ENCODE measurements around the gene CD59.

CD59 gene

DNA sequence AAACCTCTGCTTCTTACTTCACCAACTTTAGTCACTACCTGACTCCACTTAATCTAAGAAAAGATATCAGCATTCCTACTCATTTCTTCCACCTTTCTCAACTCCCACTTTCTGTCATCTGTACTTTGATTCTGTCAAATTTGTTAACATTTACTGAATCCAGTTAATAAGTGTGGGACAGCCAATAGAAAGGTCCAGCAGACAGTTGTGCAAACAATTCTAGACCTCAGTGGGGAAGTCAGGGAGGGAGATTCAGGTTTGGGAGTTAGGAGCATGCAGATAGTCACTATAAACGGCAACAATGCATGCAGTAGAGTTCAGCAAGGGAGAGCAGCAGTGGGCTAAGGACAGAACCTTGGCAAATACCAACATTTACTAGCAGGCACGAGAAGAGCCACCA, 34.0 kb upstream of the CD59 start:
- H3K4me3 ChIP-seq (replicated peaks; ENCODE audit: low read depth, low read length) = no peak overlapping the region
- no peak for DNase-seq (ENCODE audit: low read depth)
- TF ChIP-seq, protein P1, sequence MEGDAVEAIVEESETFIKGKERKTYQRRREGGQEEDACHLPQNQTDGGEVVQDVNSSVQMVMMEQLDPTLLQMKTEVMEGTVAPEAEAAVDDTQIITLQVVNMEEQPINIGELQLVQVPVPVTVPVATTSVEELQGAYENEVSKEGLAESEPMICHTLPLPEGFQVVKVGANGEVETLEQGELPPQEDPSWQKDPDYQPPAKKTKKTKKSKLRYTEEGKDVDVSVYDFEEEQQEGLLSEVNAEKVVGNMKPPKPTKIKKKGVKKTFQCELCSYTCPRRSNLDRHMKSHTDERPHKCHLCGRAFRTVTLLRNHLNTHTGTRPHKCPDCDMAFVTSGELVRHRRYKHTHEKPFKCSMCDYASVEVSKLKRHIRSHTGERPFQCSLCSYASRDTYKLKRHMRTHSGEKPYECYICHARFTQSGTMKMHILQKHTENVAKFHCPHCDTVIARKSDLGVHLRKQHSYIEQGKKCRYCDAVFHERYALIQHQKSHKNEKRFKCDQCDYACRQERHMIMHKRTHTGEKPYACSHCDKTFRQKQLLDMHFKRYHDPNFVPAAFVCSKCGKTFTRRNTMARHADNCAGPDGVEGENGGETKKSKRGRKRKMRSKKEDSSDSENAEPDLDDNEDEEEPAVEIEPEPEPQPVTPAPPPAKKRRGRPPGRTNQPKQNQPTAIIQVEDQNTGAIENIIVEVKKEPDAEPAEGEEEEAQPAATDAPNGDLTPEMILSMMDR (IDR thresholded peaks at IDR 0.05; ENCODE audit: low read length, missing control alignments) = no peak

DNA sequence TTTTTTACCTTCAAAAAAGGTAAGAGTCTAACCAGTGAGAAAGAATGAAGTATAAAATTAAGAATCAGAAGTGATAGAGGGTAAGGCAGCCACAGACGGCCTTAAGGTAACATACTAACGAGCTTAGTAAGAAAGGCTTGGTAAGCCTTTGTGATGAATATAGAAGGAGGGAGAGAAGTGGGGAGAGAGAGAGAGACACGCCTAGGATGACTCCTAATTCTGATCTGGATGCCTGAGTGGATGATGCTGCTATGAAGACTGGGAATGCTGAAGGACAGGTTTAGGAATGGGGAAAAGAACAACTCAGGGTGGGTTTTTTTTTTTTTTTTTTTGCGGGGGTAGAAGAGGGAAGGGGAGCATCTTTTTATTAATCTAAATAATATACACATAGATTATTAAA, 33.3 kb upstream of the CD59 start:
- no peak overlapping the region for H3K4me3 ChIP-seq (replicated peaks; ENCODE audit: low read depth, low read length)
- DNase-seq (ENCODE audit: low read depth) = no peak
- TF ChIP-seq, protein P1 (IDR thresholded peaks at IDR 0.05; ENCODE audit: low read length, missing control alignments) = no peak

DNA sequence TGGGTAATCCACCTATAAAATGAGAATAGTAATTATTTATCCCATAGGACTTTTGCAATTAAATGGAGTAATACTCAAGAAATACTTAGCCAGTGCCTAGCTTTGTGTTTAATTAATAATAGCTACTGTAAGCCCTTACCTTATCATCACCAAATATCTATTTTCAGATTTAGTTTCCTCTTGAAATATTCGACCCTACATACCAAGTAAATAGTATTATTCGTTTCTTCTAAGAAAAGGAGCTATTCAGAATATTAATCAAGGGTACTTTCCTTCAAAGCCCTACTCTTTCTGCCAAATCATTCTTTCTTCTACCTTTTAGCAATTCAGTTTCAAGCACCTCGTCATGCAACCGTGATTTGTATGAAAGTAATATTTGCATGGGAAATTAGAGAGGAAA, 31.4 kb upstream of the CD59 start:
- TF ChIP-seq, protein P1 (IDR thresholded peaks at IDR 0.05; ENCODE audit: low read length, missing control alignments) = no peak
- no peak for DNase-seq (ENCODE audit: low read depth)
- no peak overlapping the region for H3K4me3 ChIP-seq (replicated peaks; ENCODE audit: low read depth, low read length)

DNA sequence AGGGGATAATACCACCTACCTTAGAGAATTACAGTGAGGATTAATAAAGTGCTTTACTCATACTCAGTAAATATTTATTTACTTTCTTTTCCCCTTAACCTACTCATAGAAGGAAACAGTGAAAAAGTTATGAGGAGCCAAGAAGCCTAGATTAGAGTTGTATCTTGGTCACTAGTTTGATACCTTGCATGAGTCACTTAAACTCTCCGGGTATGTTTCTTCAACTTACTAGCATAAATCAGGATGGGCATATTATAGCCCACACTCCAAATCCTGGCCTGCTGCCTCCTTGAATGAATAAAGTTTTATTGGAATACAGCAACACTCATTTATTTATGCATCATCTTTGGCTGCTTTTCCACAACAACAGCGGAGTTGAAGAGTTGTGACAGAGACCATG, 29.9 kb upstream of the CD59 start:
- TF ChIP-seq, protein P1 (IDR thresholded peaks at IDR 0.05; ENCODE audit: low read length, missing control alignments) = no peak
- H3K4me3 ChIP-seq (replicated peaks; ENCODE audit: low read depth, low read length) = no peak overlapping the region
- no peak for DNase-seq (ENCODE audit: low read depth)

DNA sequence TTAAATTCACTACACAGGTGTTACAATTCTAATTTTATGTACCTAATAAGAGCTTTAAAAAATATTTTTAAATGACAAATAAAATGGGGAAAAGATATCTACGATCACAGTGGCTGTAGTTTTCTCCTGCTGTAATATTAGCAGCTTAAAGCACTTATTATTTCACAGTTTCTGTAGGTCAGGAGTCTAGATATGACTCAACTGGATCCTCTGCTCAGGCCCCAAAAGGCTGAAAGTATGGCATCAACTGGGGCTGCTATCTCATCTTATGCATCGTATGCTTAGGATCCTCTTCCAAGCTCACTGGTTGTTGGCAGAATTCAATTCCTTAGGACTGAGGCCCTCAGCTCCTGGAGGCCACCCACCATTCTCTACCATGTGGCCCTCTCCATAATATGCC, 25.2 kb upstream of the CD59 start:
- no peak overlapping the region for H3K4me3 ChIP-seq (replicated peaks; ENCODE audit: low read depth, low read length)
- DNase-seq (ENCODE audit: low read depth) = no peak
- TF ChIP-seq, protein P1 (IDR thresholded peaks at IDR 0.05; ENCODE audit: low read length, missing control alignments) = no peak

DNA sequence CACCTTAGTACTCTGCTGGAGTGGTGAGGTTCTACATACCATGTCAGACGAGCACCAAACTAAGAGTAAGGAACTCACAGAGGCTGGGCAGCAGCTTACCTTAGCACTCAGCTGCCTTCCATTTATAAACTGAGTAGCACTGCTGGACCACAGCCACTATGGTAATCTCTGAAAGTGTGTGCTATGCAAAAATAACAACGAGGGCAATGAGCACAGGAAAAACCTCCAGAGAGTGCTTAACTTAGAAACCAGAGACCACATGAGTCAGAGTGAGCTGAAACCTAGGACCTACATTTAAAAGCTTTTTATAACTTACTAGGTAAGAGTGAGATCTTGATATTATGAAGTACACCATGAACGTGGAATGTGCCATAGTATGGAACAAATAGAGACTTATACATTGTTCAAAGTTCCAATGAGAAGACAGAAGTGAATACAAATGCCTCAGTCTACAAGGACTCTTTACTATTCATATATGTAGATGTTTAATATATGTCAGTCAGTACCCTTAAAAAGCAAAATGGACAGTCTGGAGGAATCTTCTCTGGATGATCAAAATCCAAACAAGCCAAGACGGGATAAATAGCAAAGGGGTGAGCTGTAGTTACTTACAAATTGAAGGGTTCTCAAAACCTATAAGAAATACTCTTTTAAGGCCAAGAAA, 17.2 kb upstream of the CD59 start:
- peak; percentile 59 for DNase-seq (ENCODE audit: low read depth)
- TF ChIP-seq, protein P1 (IDR thresholded peaks at IDR 0.05; ENCODE audit: low read length, missing control alignments) = no peak
- no peak overlapping the region for H3K4me3 ChIP-seq (replicated peaks; ENCODE audit: low read depth, low read length)

DNA sequence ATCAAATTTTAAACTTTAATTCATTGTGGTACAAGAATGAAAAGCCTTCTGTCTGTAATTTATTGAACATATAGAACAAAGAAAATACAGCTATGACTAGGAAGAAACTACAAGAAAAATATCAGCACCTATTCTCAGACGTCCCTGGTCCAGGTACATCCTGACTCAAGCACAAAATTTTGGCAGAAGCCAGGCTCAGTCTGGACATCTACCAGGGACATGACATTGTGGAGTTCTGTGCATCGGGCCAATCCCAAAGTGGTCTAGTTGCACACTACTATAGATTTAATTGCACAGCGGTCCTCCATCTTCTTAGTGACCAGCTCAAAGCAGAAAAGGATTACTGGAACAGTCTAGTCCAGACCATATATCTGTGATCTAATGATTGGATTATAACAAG, 15.7 kb upstream of the CD59 start:
- TF ChIP-seq, protein P1 (IDR thresholded peaks at IDR 0.05; ENCODE audit: low read length, missing control alignments) = no peak

More for the DNA sequence above, 15.7 kb upstream of the CD59 start:
- H3K4me3 ChIP-seq (replicated peaks; ENCODE audit: low read depth, low read length) = no peak overlapping the region
- no peak for DNase-seq (ENCODE audit: low read depth)

Data from fibroblast of pulmonary artery (primary cell).